HepG2 (cell line): ENCODE results near the gene TRMT1. TPM values are rescaled to one million over a fixed set of nuclear protein-coding genes. Genes with fewer than 3 reads are reported as not detected.

Source experiments
- ARID3A ChIP-seq: IDR thresholded peaks from 2 replicates; pipeline ENCODE4 v1.6.1; 2012; ENCODE audit warnings: low read depth, low read length, improper control_type of control experiment
- CEBPG ChIP-seq: IDR thresholded peaks from 2 replicates; pipeline ENCODE4 v1.6.1; 2016
- CENPT ChIP-seq: sonication (generic); formaldehyde crosslinking; IDR thresholded peaks from 2 replicates; pipeline ENCODE4 v1.8.0; 2022; ENCODE audit warnings: low read depth, mild to moderate bottlenecking, moderate library complexity, missing genetic modification reagents
- FOXA1 ChIP-seq, 2 experiments: fragments of 450-650 bp in 1 of 2; sonication (generic) in 1 of 2; formaldehyde crosslinking in 1 of 2; IDR thresholded peaks; 2 replicates each; pipeline versions ENCODE4 v1.4.0 to v1.6.1; 2016 to 2020; ENCODE audit warnings: missing genetic modification reagents in 1 of 2
- FOXK2 ChIP-seq: fragments of 450-650 bp; IDR thresholded peaks from 2 replicates; pipeline ENCODE4 v1.6.1; 2016
- GLI4 ChIP-seq: sonication (generic); formaldehyde crosslinking; IDR thresholded peaks from 2 replicates; pipeline ENCODE4 v1.5.1; 2020; ENCODE audit warnings: missing genetic modification reagents, mild to moderate bottlenecking, moderate library complexity, borderline replicate concordance
- HES4 ChIP-seq: sonication (generic); formaldehyde crosslinking; IDR thresholded peaks from 2 replicates; pipeline ENCODE4 v1.9.0; 2021; ENCODE audit warnings: mild to moderate bottlenecking, missing genetic modification reagents, borderline replicate concordance
- KAT8 ChIP-seq: IDR thresholded peaks from 2 replicates; pipeline ENCODE4 v1.6.1; 2016; ENCODE audit warnings: missing genetic modification reagents, missing compliant biosample characterization
- MED1 ChIP-seq: sonication (generic); formaldehyde crosslinking; IDR thresholded peaks from 2 replicates; pipeline ENCODE4 v1.4.0; 2020; ENCODE audit warnings: missing genetic modification reagents
- MED8 ChIP-seq: sonication (generic); formaldehyde crosslinking; IDR thresholded peaks from 2 replicates; pipeline ENCODE4 v1.8.1; 2023; ENCODE audit warnings: mild to moderate bottlenecking, missing genetic modification reagents; ENCODE audit not compliant: insufficient replicate concordance
- MIER3 ChIP-seq: IDR thresholded peaks from 2 replicates; pipeline ENCODE4 v1.6.1; 2016; ENCODE audit warnings: missing compliant biosample characterization, borderline replicate concordance
- PRMT3 ChIP-seq: sonication (generic); formaldehyde crosslinking; IDR thresholded peaks from 2 replicates; pipeline ENCODE4 v1.8.1; 2022; ENCODE audit warnings: low read depth, mild to moderate bottlenecking, moderate library complexity, missing genetic modification reagents, borderline replicate concordance
- PRPF4 ChIP-seq: fragments of 200-400 bp; formaldehyde crosslinking; IDR thresholded peaks from 2 replicates; pipeline ENCODE4 v1.6.1; 2016; ENCODE audit warnings: low read length, low read depth; ENCODE audit not compliant: poor library complexity, severe bottlenecking
- SALL1 ChIP-seq: sonication (generic); formaldehyde crosslinking; IDR thresholded peaks from 2 replicates; pipeline ENCODE4 v1.8.0; 2022; ENCODE audit warnings: mild to moderate bottlenecking, missing genetic modification reagents
- SNRNP70 ChIP-seq: fragments of 200-400 bp; formaldehyde crosslinking; IDR thresholded peaks from 2 replicates; pipeline ENCODE4 v1.6.1; 2017; ENCODE audit warnings: mild to moderate bottlenecking, low read depth, low read length, moderate library complexity
- THYN1 ChIP-seq: sonication (generic); formaldehyde crosslinking; IDR thresholded peaks from 2 replicates; pipeline ENCODE4 v1.8.1; 2023; ENCODE audit warnings: low read depth, mild to moderate bottlenecking, moderate library complexity, missing genetic modification reagents, borderline replicate concordance
- XBP1 ChIP-seq: sonication (generic); formaldehyde crosslinking; IDR thresholded peaks from 2 replicates; pipeline ENCODE4 v1.5.0; 2020; ENCODE audit warnings: missing genetic modification reagents
- ZBTB4 ChIP-seq: sonication (generic); formaldehyde crosslinking; IDR thresholded peaks from 2 replicates; pipeline ENCODE4 v1.4.0; 2020; ENCODE audit warnings: missing genetic modification reagents, mild to moderate bottlenecking, borderline replicate concordance
- ZBTB43 ChIP-seq: sonication (generic); formaldehyde crosslinking; conservative IDR thresholded peaks from 2 replicates; pipeline ENCODE4 v1.4.0; 2020; ENCODE audit warnings: missing genetic modification reagents
- ZNF333 ChIP-seq: sonication (generic); formaldehyde crosslinking; IDR thresholded peaks from 2 replicates; pipeline ENCODE4 v1.4.0; 2020; ENCODE audit warnings: mild to moderate bottlenecking, missing genetic modification reagents, borderline replicate concordance
- ZNF432 ChIP-seq: sonication (generic); formaldehyde crosslinking; IDR thresholded peaks from 2 replicates; pipeline ENCODE4 v1.5.0; 2020; ENCODE audit warnings: missing genetic modification reagents, mild to moderate bottlenecking, borderline replicate concordance
- ZNF562 ChIP-seq: sonication (generic); formaldehyde crosslinking; IDR thresholded peaks from 2 replicates; pipeline ENCODE4 v1.8.0; 2022; ENCODE audit warnings: missing genetic modification reagents, borderline replicate concordance
- ZNF567 ChIP-seq: sonication (generic); formaldehyde crosslinking; IDR thresholded peaks from 2 replicates; pipeline ENCODE4 v1.8.1; 2023; ENCODE audit warnings: mild to moderate bottlenecking, missing genetic modification reagents, borderline replicate concordance
- ZNF777 ChIP-seq: sonication (generic); formaldehyde crosslinking; IDR thresholded peaks from 2 replicates; pipeline ENCODE4 v1.4.0; 2020; ENCODE audit warnings: missing genetic modification reagents
- polyA plus RNA-seq, 8 experiments: library from polyadenylated mRNA; depleted of rRNA in 3 of 8; stranded (reverse) in 7 of 8; unstranded in 1 of 8; fragments of >200 nt; fragmentation: Illumina TruSeq in 4 of 8; extraction: Trizol in 4 of 8; gene quantifications; 2 replicates each; pipeline versions ENCODE4 v1.2.1 to v1.2.3, GENCODE V29; 2011 to 2016; ENCODE audit warnings: low read depth in 4 of 8, missing spikeins in 1 of 8, mixed read lengths in 1 of 8; ENCODE audit not compliant: insufficient read depth in 1 of 8
- total RNA-seq, 5 experiments: library from RNA; depleted of rRNA; stranded (reverse); fragments of >200 nt; fragmentation: Illumina TruSeq; extraction: Trizol; gene quantifications; 2 replicates each; pipeline ENCODE4 v1.2.3, GENCODE V29; 2016; ENCODE audit warnings: low read depth in 1 of 5

The TRMT1 gene
- total and polyA plus RNA-seq, 2 of the 13 experiments (the other 11 are each of a cell fraction or from before 2014, with no cell fraction given), result 35.5 to 44.1 TPM

GRCh38 chr19:13164343-13165161 lies 48.0 kb upstream of the TRMT1 start (continued):
- TF ChIP-seq ZNF567 (no peak), FOXA1 (IDR thresholded peaks at IDR 0.05) (no peak), FOXA1 (CRISPR knock-in tag; IDR thresholded peaks at IDR 0.05) (no peak), ZBTB43 (CRISPR knock-in tag) (peak; percentile 25; the same call in 1 of the 2 replicates), SALL1 (CRISPR knock-in tag) (peak; percentile 84), THYN1 (no peak), MED1 (CRISPR knock-in tag) (peak; percentile 90), MIER3 (CRISPR knock-in tag) (peak; percentile 76; the same call in 1 of the 2 replicates), ZNF562 (no peak), PRMT3 (CRISPR knock-in tag) (no peak), ZNF333 (CRISPR knock-in tag) (no peak), ARID3A (no peak), ZNF432 (CRISPR knock-in tag) (no peak), ZBTB4 (CRISPR knock-in tag) (no peak), KAT8 (CRISPR knock-in tag) (peak; percentile 89), MED8 (CRISPR knock-in tag) (peak; percentile 67), CEBPG (peak; percentile 27; the same call in 1 of the 2 replicates), FOXK2 (no peak), PRPF4 (peak; percentile 58), ZNF777 (CRISPR knock-in tag) (peak; percentile 32; the same call in 1 of the 2 replicates), XBP1 (CRISPR knock-in tag) (no peak), HES4 (CRISPR knock-in tag) (no peak), SNRNP70 (no peak), CENPT (CRISPR knock-in tag) (no peak), GLI4 (CRISPR knock-in tag) (no peak)
